C4-2B (cell line): Measurements from ENCODE around the gene GTF3C5.
"Not testable (repeated sequence)": the region's sequence is repeated elsewhere in the genome, so short reads cannot be mapped to it uniquely, and the experiment has no call there.

Experiments used
- CTCF ChIP-seq: fragments of 450-650 bp; conservative IDR thresholded peaks from 2 replicates; pipeline ENCODE4 v1.5.1; 2017; ENCODE audit warnings: mild to moderate bottlenecking
- ZFX ChIP-seq: fragments of 450-650 bp; IDR thresholded peaks from 2 replicates; pipeline ENCODE4 v1.6.1; 2017

GRCh38 chr9:133086212-133086860 is 55.5 kb downstream of the GTF3C5 start:
- TF ChIP-seq CTCF, ZFX: not testable (repeated sequence)
